Right ventricle myocardium inferior (tissue), 1 donor: ENCODE measurements around the gene NUMB. TPM values are rescaled to one million over a fixed set of nuclear protein-coding genes. Genes with fewer than 3 reads are reported as not detected.
"Not testable (repeated sequence)": the region's sequence is repeated elsewhere in the genome, so short reads cannot be mapped to it uniquely, and the experiment has no call there.

Source experiments
- ATAC-seq: fragments of 200-7000 bp; cut with Tn5 transposase; one replicate; pipeline ENCODE4 v1.9.1; 2020; ENCODE audit warnings: mild to moderate bottlenecking, moderate library complexity
- DNase-seq: peaks from one replicate; pipeline ENCODE4 v3.0.0; 2021; ENCODE audit errors: missing footprints
- intact Hi-C: fragments of 100-400 bp; cut with DNase I; formaldehyde crosslinking; loops from one replicate; pipeline ENCODE4 v1.11.0; 2022
- total RNA-seq: library from RNA; stranded (reverse); fragmentation: NEBNext Ultra II Directional; extraction: Animal tissue kit (Norgen Biotek cat#: 25700); gene quantifications from one replicate; pipeline ENCODE4 v1.2.1, GENCODE V29; 2021
- donor health status: DM: no; HTN: yes; CAD: no; lungs with severe emphysema.

The NUMB gene
- total RNA-seq, 1 donor from 2014 or later = 39.8 TPM

DNA sequence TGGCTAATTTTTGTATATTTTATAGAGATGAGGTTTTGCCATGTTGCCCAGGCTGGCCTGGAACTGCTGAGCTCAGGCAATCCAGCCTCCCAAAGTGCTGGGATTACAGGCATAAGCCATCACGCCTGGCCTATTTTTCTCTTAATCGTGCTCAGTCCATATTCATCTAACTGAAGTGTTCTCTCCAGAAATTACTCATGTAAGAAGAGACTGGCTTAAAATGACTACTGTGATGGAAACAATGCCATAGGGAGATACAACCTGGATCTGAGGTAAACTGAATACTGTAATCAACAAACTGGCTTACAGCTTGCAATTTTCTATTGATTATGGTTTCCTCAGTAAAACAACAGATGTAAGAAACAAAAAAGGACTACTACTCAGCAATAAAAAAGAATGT lies 21.1 kb downstream of the NUMB start:
- ATAC-seq = no peak
- intact Hi-C loops = no loop called here
- DNase-seq = no peak

- DNase-seq (no peak), ATAC-seq (no peak)
- intact Hi-C loops = no loop called here
Measured at GRCh38 chr14:73432124-73432523, 26.2 kb downstream of the NUMB start.

DNA sequence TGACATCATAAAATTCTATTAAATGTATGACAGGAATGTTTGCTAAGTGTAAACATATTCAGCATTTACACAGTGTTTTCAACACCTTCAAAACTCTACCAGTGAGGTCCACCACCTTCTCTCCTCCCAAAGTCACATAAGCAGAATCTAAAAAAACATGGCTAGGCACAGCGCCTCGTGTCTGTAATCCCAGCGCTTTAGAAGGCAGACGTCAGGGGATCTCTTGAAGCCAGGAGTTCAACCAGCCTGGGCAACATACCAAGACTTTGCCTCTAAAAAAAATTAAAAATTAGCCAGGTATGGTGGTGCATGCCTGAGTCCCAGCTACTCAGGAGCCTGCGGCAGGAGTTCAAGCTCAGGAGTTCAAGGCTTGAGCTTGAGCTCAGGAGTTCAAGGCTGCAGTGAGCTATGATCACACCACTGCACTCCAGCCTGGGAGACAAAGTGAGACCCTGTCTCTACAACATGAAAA lies 30.0 kb downstream of the NUMB start:
- intact Hi-C loops = no loop called here
- no peak for DNase-seq
- ATAC-seq = no peak

GRCh38 chr14:73427516-73428264 lies 30.7 kb downstream of the NUMB start:
- no peak for ATAC-seq
- DNase-seq = no peak
- intact Hi-C loops = no loop called here

- no peak for ATAC-seq
- intact Hi-C loops = no loop called here
- no peak for DNase-seq
Measured at GRCh38 chr14:73426877-73427276, 31.5 kb downstream of the NUMB start.

DNA sequence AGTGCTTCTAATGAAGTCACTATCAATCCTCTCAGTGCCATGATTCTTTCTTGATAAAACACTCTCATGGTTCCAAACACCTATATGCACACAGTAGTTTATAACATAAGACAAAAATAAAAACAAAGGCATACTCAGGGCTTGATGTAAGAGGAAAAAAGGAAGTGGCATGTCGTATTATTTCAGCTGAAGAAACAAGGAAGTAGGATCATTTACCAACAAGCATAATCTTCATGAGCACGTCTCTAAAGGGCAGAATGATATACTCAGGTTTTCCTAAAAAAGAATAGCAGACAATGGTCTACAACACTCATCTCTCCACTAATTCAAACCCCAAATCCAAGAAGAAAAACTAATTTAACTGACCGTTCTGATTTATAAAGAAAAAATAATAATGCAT lies 33.9 kb downstream of the NUMB start:
- intact Hi-C loops = loop anchor here (5.0 kb wide), 1 partner anchor 33 kb away; the partner anchor contains the start of gene NUMB
- ATAC-seq = no peak
- DNase-seq = no peak

DNA sequence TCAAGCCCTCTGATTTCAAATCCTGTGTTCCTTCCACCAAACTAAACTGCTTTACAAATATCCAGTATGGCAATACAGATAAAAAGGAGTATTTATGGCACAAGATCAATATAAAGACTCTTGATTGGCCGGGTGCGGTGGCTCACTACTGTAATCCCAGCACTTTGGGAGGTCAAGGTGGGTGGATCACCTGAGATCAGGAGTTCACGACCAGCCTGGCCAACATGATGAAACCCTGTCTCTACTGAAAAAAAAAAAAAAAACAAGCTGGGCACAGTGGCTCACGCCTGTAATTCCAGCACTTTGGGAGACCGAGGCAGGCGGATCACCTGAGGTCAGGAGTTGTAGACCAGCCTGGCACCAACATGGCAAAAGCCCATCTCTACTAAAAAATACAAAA lies 35.3 kb downstream of the NUMB start:
- not testable (repeated sequence) for ATAC-seq, DNase-seq
- intact Hi-C loops = loop anchor here (5.0 kb wide), 1 partner anchor 34 kb away; the partner anchor contains the start of gene NUMB

GRCh38 chr14:73422515-73422914 lies 35.8 kb downstream of the NUMB start:
- ATAC-seq (no peak), DNase-seq (no peak)
- intact Hi-C loops = loop anchor here (5.0 kb wide), 1 partner anchor 35 kb away; the partner anchor contains the start of gene NUMB

DNA sequence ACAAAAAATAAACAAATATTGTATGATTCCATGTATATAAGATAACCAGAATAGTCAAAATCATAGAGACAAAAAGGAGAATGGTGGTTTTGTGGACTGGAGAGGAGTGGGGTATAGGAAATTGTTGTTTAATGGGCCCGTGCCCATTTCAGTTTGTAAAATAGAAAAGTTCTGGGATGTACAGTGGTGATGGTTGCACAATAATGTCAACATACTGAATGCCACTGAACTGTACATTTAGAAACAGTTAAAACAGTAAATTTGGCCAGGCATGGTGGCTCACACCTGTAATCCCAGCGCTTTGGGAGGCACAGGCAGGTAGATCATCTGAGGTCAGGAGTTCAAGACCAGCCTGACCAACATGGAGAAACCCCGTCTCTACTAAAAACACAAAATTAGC lies 40.1 kb downstream of the NUMB start:
- ATAC-seq (no peak), DNase-seq (no peak)
- intact Hi-C loops = no loop called here

- DNase-seq, ATAC-seq, intact Hi-C loops: not testable (repeated sequence)
Measured at GRCh38 chr14:73406248-73406647, 52.1 kb downstream of the NUMB start.

DNA sequence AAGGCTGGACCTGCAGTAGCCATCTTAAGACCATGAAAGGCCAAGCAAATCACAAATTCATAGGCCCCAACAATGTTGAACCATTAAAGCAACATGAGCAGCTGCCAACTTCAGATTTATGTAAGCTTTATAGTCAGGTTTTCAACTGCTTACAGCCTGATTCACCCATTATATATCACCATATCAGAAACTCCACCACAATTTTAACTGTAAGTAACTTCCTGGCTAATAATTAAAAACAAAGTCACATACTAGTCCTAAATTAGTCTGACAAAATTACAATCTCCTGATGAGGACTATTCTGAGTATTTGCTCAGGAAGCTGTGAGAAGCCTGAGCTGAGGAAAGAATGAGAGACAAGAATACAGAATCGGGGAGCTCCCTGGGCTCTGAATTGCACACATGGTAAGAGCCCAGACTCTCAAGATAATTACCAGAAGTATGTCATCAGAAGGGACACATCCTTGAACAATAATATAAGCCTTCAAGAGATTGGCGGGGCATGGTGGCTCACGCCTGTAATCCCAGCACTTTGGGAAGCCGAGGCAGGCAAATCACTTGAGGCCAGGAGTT lies 55.1 kb downstream of the NUMB start:
- intact Hi-C loops = no loop called here
- DNase-seq (no peak), ATAC-seq (no peak)

GRCh38 chr14:73402579-73402978 lies 55.8 kb downstream of the NUMB start:
- DNase-seq (no peak), ATAC-seq (no peak)
- intact Hi-C loops = no loop called here

DNA sequence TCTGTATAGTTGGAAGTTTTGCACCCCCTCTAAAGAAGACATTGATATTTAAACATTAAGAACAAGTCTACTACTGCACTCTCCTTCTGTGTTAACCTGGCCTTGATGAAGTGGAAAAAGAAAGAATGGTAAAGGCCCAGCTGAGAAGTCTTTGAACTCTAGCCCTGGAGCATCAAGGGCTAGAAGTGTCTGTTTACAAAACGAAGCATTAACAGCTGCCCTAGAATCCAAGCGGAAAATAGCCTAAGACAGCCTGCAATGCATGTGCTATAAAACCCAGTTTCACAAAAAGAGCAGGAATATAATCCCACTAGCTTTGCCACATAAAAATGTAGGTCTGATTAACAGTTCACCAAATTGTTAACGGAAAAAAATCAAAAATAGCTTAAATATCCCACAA lies 60.5 kb downstream of the NUMB start:
- intact Hi-C loops = no loop called here
- ATAC-seq = no peak
- no peak for DNase-seq

- DNase-seq (no peak), ATAC-seq (no peak)
- intact Hi-C loops = no loop called here
Measured at GRCh38 chr14:73394317-73394716, 64.0 kb downstream of the NUMB start.

DNA sequence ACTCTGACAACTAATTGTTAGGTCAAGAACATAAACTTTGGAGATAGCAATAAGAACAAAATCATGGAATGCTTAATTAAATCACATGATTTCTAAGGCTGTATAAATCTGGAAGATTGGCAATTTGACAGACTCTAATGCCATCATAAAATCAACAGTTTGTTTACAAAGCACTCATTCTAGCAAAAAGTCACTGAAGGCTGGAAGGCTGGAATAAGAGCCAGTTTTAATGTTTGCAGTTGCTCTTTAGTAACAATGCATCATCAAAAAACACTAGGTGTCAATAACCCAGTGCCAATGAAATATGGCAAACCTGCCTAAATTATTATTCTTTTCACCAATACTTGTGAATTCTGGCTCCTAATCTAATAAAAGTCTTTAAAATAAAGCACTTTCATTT lies 65.0 kb downstream of the NUMB start:
- no peak for ATAC-seq
- intact Hi-C loops = no loop called here
- no peak for DNase-seq

DNA sequence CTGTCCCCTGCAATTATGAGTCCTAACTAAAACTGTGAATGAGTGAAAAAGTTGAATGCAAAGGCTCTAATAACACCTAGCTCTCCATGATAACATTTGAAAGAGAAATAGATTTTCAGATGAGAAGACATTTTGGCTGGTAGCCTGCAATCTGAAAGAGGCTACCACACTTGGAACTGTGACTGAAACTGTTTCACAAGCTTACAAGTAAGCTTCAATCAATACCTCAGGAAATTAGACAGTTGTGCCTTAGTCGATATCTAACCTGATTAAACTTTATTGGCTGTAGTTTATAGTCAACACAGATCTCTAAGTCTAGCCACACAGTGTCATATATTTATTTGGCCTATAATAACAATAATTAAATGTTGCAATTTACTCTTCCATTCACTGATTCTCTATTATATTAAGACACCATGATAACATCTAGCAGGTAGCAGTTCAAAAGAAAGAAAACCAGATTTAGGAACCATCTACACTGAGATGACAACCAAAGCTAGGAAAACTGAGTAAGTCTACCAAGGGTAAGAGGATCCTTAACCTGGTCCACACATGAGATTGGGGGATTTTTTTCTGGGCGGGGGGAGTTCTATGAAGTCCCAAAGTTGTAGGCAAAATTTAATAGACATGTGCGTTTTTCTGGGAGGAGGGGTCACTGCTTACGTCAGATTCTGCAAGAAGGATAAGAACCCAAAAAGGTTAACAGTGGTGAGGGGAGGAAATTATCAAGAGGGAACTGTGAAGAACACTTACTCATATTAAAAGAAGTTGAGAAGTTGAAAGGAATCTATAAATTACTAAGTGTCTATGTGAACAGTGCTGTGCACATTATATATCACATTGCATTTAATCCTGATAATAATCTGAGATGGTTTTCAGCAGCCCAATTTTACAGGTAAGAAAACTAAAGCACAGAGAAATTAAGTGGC lies 65.8 kb downstream of the NUMB start:
- ATAC-seq = no peak
- intact Hi-C loops = no loop called here
- DNase-seq = no peak

DNA sequence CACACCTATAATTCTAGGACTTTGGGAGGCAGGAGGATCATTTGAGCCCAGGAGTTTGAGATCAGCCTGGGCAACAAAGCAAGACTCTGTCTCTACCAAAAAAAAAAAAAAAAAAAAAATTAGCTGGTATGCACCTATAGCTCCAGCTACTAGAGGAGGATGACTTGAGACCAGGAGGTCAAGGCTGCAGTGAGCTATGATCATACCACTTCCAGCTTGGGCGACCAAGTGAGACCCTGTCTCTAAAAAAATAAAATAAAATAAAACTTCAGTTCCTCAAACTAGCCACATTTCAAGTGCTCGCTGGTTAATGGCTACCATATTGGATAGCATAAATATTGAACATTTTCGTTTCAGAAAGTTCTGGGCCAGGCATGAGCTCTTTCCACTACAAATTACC lies 70.5 kb downstream of the NUMB start:
- intact Hi-C loops, ATAC-seq: not testable (repeated sequence)

DNA sequence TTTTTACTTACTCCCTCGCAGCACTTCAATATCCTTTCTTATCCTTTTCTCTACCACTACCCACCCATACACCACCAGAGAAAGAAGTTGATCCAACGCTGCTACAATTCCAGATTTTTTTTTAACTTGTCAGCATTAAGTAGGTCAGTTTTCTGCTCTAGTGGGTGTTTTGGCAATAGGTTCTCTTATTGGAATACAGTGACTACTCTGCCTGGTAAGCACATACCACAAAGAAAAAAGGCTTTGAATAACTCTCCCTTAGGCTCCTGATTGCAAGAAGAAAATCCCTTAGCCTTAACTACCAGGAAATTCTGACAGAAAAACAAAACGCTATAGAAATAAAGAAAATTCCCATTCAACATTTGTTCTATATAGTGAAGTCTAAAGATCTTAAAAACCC lies 72.0 kb downstream of the NUMB start:
- intact Hi-C loops = no loop called here
- no peak for DNase-seq
- ATAC-seq = no peak

More for the DNA sequence above, 70.5 kb downstream of the NUMB start:
- not testable (repeated sequence) for DNase-seq

- ATAC-seq, DNase-seq, intact Hi-C loops: not testable (repeated sequence)
Measured at GRCh38 chr14:73385021-73385420, 73.3 kb downstream of the NUMB start.
